Measurements from ENCODE around the gene IDH3A. TPM values are rescaled to one million over a fixed set of nuclear protein-coding genes. Genes with fewer than 3 reads are reported as not detected.

Gene IDH3A
- total RNA-seq, 1 donor from 2014 or later, result 71.6 TPM

DNA sequence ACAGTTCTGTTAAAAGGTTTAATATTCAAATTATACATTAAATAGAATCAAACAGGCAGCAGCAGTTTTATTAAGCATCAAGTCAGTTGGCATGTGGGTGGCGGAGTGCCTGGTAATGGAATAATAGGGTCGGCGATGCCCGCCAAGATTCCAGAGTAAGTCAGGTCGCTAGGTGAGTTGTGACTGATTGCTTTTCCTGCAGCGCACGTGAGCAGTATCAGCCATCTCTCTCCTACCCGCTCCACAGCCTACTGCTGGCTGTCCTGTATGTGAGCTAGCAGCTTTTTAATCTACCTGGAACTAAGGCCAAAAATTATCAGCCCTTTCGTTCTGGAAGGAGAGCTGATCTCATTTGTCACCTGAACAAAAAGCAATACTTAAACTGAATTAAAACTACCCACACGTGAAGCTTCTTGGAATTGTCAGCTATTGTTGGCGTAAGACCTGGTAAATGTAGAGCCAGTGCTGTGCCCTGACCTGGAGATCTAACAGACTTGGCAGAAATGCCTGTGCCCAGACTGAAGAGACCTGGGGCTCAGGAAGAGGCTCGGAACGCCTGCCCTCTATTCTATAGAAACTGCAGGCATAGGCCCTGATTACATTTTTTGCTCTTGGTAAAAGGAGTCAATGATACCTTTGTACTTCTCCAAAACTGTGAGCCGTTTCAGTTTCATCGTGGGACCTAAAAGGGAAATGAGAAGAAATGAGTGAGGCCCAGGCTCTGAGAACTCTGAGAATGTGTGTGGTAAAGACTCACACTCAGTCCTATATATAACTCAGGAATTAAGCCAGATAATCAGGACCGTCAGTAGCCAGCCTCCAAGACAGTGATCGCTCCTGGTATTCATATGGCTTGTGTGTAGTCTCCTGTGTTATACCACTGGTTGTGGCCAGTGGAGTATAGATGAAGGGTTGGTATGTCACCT is 21.9 kb downstream of the IDH3A start:
- no peaks in the 10 kb centered on the region for H3K27me3 ChIP-seq
- ATAC-seq, result peak; percentile 46
- TF ChIP-seq, protein P1, sequence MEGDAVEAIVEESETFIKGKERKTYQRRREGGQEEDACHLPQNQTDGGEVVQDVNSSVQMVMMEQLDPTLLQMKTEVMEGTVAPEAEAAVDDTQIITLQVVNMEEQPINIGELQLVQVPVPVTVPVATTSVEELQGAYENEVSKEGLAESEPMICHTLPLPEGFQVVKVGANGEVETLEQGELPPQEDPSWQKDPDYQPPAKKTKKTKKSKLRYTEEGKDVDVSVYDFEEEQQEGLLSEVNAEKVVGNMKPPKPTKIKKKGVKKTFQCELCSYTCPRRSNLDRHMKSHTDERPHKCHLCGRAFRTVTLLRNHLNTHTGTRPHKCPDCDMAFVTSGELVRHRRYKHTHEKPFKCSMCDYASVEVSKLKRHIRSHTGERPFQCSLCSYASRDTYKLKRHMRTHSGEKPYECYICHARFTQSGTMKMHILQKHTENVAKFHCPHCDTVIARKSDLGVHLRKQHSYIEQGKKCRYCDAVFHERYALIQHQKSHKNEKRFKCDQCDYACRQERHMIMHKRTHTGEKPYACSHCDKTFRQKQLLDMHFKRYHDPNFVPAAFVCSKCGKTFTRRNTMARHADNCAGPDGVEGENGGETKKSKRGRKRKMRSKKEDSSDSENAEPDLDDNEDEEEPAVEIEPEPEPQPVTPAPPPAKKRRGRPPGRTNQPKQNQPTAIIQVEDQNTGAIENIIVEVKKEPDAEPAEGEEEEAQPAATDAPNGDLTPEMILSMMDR (IDR thresholded peaks at IDR 0.05), result no peak
- no peak overlapping the region for H3K4me3 ChIP-seq
- peaks cover 67% of the 10 kb centered on the region for H3K36me3 ChIP-seq
- no peaks in the 10 kb centered on the region for H3K9me3 ChIP-seq
- DNase-seq, result no peak
- no peak overlapping the region for H3K27ac ChIP-seq
- H3K4me1 ChIP-seq, result no peaks in the 10 kb centered on the region
- intact Hi-C loops (cut with DNase I), result no loop called here

DNA sequence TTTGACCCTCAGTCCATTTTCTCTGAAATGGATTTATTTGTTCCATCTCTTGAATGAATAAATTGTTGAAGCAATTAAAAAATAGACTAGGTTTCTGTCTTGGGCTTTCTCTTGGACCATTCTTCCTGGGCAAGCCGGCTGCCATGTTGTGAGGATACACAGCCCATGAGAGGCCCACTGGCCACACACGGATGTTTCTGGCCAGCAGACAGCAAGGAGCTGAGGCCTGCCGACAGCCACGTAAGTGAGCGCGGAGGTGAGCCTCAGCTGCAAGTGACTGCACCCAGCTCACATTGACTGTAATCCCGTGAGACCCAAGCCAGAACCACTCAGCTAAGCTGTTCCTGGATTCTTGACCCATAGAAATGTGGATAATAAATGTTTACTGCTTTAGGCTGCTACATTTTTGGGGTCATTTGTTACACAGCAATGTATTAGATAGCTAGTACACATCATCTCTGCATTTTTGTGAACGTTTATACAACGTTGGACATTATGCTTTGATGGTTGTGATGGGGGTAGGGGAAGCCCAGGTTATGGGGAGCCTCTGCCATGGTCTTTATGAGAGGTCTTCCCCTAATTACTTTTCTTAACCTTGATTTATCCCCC is 22.8 kb downstream of the IDH3A start:
- Histone ChIP-seq H3K27me3 (no peaks in the 10 kb centered on the region), H3K27ac (no peak overlapping the region), H3K9me3 (no peaks in the 10 kb centered on the region), H3K4me3 (no peak overlapping the region), H3K4me1 (no peaks in the 10 kb centered on the region), H3K36me3 (peaks cover 59% of the 10 kb centered on the region)
- TF ChIP-seq, protein P1 (IDR thresholded peaks at IDR 0.05), result no peak
- ATAC-seq (no peak), DNase-seq (no peak)
- intact Hi-C loops (cut with DNase I), result no loop called here

DNA sequence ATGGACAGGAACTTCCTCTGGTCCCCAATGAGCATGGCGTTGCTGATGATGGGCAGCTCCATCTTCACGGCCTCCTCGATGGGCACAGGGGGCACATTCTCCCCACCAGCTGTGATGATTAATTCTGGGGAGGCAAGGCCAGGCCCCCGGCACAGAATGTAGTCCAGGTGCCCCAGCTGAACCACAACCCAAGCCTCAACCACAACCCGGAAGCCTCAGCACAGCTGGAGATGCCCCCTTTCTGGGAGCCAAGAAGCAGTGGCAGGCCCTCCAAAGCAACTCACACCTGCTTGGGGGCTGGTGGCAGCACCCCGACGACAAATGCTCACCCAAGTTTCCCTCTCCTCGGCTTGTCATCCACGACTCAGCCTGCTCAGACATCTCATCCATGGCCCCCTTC is 25.2 kb downstream of the IDH3A start:
- Histone ChIP-seq H3K27ac (no peak overlapping the region), H3K27me3 (no peaks in the 10 kb centered on the region), H3K4me3 (no peak overlapping the region), H3K9me3 (no peaks in the 10 kb centered on the region), H3K4me1 (no peaks in the 10 kb centered on the region), H3K36me3 (peaks cover 34% of the 10 kb centered on the region)
- DNase-seq, result no peak
- no peak for ATAC-seq
- intact Hi-C loops (cut with DNase I), result no loop called here
- TF ChIP-seq, protein P1 (IDR thresholded peaks at IDR 0.05), result no peak

DNA sequence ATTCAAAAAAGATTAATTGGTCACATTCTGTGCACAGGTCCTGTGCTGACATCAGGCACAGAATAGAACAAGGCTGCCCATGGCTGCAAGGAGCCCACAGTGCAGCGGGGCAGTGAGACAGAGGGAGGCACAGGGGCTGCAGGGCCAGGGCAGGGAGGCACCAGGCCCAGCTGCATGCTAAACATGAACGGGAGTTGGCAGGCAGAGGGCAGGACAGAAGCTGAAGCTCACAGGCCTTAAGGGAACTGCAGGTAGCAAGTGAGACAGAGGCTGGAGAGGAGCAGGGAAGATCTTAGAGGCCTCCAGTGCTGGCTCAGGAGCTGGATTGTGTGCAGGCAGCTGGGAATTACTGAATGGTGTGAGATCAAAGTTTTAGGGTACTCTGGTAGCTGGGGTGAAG is 26.2 kb downstream of the IDH3A start:
- Histone ChIP-seq H3K9me3 (no peaks in the 10 kb centered on the region), H3K36me3 (peaks cover 25% of the 10 kb centered on the region), H3K4me3 (no peak overlapping the region), H3K4me1 (no peaks in the 10 kb centered on the region), H3K27me3 (no peaks in the 10 kb centered on the region), H3K27ac (no peak overlapping the region)
- DNase-seq (no peak), ATAC-seq (no peak)
- TF ChIP-seq, protein P1 (IDR thresholded peaks at IDR 0.05), result no peak
- intact Hi-C loops (cut with DNase I), result no loop called here

DNA sequence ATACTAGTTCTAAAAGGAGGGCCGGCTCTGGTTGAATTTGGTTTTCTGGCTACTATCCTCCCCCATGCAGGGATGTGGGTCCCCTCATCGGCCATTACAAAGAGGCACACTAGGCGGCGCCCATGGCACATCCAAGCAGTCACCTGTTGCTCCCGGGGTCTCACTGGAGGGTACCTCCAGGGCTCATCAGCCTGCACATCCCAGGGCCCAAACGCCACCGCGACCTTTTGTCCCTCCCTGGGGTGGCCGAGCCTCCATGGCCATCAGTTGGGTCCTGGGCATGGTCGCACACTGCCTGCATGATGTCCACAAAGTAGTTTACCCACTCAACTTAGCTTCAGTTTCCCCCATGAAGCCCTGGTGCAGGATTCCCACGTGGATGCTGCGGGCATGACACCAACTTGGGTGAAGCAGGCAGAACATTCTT is 28.3 kb downstream of the IDH3A start:
- intact Hi-C loops (cut with DNase I), result no loop called here

More for the DNA sequence above, 28.3 kb downstream of the IDH3A start:
- no peak for DNase-seq
- TF ChIP-seq, protein P1 (IDR thresholded peaks at IDR 0.05), result peak; percentile 48
- H3K4me3 ChIP-seq, result no peak overlapping the region
- ATAC-seq, result peak; percentile 35
- H3K4me1 ChIP-seq, result no peaks in the 10 kb centered on the region
- H3K27me3 ChIP-seq, result no peaks in the 10 kb centered on the region
- H3K27ac ChIP-seq, result no peak overlapping the region
- H3K9me3 ChIP-seq, result no peaks in the 10 kb centered on the region
- H3K36me3 ChIP-seq, result peaks cover 4% of the 10 kb centered on the region
